Fibroblast of lung (primary cell): Measurements from ENCODE around the gene CHD6. TPM values are rescaled to one million over a fixed set of nuclear protein-coding genes. Genes with fewer than 3 reads are reported as not detected.

Source experiments
- DNase-seq, 2 donors: peaks; one replicate each; pipeline versions ENCODE4 v3.0.0 to v3.0.0-alpha.2; 2010; ENCODE audit warnings: low read depth in 2 of 2
- H2AFZ ChIP-seq: 2 replicates; pipeline ENCODE4 v1.5.1; 2012; ENCODE audit warnings: low read length, control low read depth, inconsistent platforms
- H3K27ac ChIP-seq: 2 replicates; pipeline ENCODE4 v1.5.1; 2011; ENCODE audit warnings: low read length, control low read depth; ENCODE audit not compliant: insufficient read depth
- H3K27me3 ChIP-seq: 2 replicates; pipeline ENCODE4 v1.5.1; 2011; ENCODE audit warnings: mild to moderate bottlenecking, low read length; ENCODE audit not compliant: control insufficient read depth, insufficient read depth
- H3K36me3 ChIP-seq: 2 replicates; pipeline ENCODE4 v1.5.1; 2011; ENCODE audit warnings: low read length; ENCODE audit not compliant: control insufficient read depth, insufficient read depth
- H3K4me1 ChIP-seq: 2 replicates; pipeline ENCODE4 v1.5.1; 2011; ENCODE audit warnings: low read length; ENCODE audit not compliant: control insufficient read depth, insufficient read depth; ENCODE audit errors: extremely low read depth
- H3K4me2 ChIP-seq: 2 replicates; pipeline ENCODE4 v1.5.1; 2011; ENCODE audit warnings: low read length, control low read depth; ENCODE audit not compliant: insufficient read depth; ENCODE audit errors: extremely low read depth
- H3K4me3 ChIP-seq, 4 experiments: fragments of 200-600 bp in 1 of 4; sonication (generic) in 1 of 4; replicated peaks in 1 of 4; 2 replicates each; pipeline ENCODE4 v1.5.1; 2011 to 2016; ENCODE audit warnings: low read length in 4 of 4, low read depth in 3 of 4, mild to moderate bottlenecking in 3 of 4, control low read depth in 2 of 4, inconsistent platforms in 1 of 4, mixed read lengths in 1 of 4; ENCODE audit not compliant: insufficient read depth in 1 of 4; ENCODE audit errors: control extremely low read depth in 1 of 4
- H3K79me2 ChIP-seq: 2 replicates; pipeline ENCODE4 v1.5.1; 2012; ENCODE audit warnings: mild to moderate bottlenecking, low read length, inconsistent platforms; ENCODE audit not compliant: control insufficient read depth, insufficient read depth
- H3K9ac ChIP-seq: 2 replicates; pipeline ENCODE4 v1.5.1; 2011; ENCODE audit warnings: mild to moderate bottlenecking, low read length, control low read depth; ENCODE audit not compliant: insufficient read depth
- H3K9me3 ChIP-seq: 2 replicates; pipeline ENCODE4 v1.5.1; 2012; ENCODE audit warnings: low read depth, low read length; ENCODE audit not compliant: control insufficient read depth, insufficient read depth
- H4K20me1 ChIP-seq: 2 replicates; pipeline ENCODE4 v1.5.1; 2011; ENCODE audit warnings: low read length; ENCODE audit not compliant: control insufficient read depth, insufficient read depth; ENCODE audit errors: extremely low read depth
- EZH2 ChIP-seq: IDR thresholded peaks from 2 replicates; pipeline ENCODE4 v1.5.1; 2012; ENCODE audit warnings: low read length, control low read depth, mild to moderate bottlenecking; ENCODE audit errors: missing control alignments
- polyA plus RNA-seq, 2 donors: library from polyadenylated mRNA; depleted of rRNA in 1 of 2; stranded (reverse) in 1 of 2; unstranded in 1 of 2; fragments of >200 nt; gene quantifications; 2 replicates each; pipeline ENCODE4 v1.2.1, GENCODE V29; 2011 to 2012; ENCODE audit warnings: missing spikeins in 1 of 2
- total RNA-seq: library from RNA; depleted of rRNA; stranded (reverse); fragments of >200 nt; gene quantifications from 2 replicates; pipeline ENCODE4 v1.2.1, GENCODE V29; 2014
- TF ChIP-seq, protein P1 (sequence below), 2 donors: IDR thresholded peaks in 1 of 2; conservative IDR thresholded peaks in 1 of 2; 1 replicate in 1 of 2; 2 replicates in 1 of 2; pipeline ENCODE4 v1.5.1; 2011 to 2012; ENCODE audit warnings: low read length in 2 of 2, control low read depth in 1 of 2, inconsistent platforms in 1 of 2, low read depth in 1 of 2, mild to moderate bottlenecking in 1 of 2

Gene CHD6
- total and polyA plus RNA-seq, 2 donors (not counting 1 experiment from before 2014, with no cell fraction given), result 13.4 to 25.9 TPM

DNA sequence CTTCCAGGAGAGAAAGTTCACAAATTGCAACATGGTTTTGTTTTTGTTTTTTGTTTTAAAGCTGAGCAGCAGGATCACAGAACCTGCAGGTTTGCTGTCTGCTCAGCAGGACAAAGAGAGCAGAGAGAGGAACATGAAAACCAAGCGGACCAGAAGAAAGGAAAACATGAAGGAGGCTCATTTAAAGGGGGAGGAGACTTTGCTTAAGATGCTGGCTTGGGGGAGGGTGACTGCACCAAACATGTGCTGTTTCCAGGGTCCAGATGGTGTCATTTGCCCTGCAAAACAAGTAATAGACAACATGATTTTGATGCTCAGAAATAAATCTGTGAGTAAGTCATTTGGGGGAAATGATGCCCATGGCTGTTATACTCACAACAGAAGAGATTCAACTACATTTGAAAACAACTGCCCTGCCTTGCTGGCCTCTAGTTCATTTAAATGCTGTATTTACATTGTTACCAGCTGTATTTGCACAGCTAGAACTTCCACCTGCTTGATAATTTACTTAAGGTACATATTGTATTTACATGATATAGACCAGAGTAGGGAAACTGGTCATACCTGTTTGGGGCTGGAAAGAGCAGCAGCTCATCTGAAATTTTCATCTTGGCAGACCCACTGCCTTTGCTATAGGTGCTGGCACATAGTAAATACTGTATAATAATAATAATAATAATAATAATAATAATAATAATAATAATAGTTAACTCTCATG lies 32.2 kb upstream of the CHD6 start:
- TF ChIP-seq, protein P1, sequence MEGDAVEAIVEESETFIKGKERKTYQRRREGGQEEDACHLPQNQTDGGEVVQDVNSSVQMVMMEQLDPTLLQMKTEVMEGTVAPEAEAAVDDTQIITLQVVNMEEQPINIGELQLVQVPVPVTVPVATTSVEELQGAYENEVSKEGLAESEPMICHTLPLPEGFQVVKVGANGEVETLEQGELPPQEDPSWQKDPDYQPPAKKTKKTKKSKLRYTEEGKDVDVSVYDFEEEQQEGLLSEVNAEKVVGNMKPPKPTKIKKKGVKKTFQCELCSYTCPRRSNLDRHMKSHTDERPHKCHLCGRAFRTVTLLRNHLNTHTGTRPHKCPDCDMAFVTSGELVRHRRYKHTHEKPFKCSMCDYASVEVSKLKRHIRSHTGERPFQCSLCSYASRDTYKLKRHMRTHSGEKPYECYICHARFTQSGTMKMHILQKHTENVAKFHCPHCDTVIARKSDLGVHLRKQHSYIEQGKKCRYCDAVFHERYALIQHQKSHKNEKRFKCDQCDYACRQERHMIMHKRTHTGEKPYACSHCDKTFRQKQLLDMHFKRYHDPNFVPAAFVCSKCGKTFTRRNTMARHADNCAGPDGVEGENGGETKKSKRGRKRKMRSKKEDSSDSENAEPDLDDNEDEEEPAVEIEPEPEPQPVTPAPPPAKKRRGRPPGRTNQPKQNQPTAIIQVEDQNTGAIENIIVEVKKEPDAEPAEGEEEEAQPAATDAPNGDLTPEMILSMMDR (conservative IDR thresholded peaks at IDR 0.05 in 1 of 2, IDR thresholded peaks at IDR 0.05 in 1 of 2; ENCODE audit: low read depth in 1 of 2, low read length in 2 of 2), result no peak
- no peak for TF ChIP-seq EZH2
- Histone ChIP-seq H4K20me1 (no peaks in the 10 kb centered on the region), H3K4me1 (no peaks in the 10 kb centered on the region), H3K27me3 (no peaks in the 10 kb centered on the region), H3K9me3 (no peaks in the 10 kb centered on the region), H3K79me2 (no peaks in the 10 kb centered on the region), H3K4me3 (no peak overlapping the region), H3K9ac (no peak overlapping the region), H3K36me3 (no peaks in the 10 kb centered on the region), H3K27ac (no peak overlapping the region), H3K4me2 (no peak overlapping the region), H2AFZ (no peak overlapping the region)
- DNase-seq, result no peak

GRCh38 chr20:41649489-41649888 lies 31.3 kb upstream of the CHD6 start:
- no peak overlapping the region for H3K4me2 ChIP-seq
- H3K27ac ChIP-seq, result no peak overlapping the region
- no peaks in the 10 kb centered on the region for H3K36me3 ChIP-seq
- no peaks in the 10 kb centered on the region for H3K4me1 ChIP-seq
- no peak overlapping the region for H2AFZ ChIP-seq
- no peaks in the 10 kb centered on the region for H3K27me3 ChIP-seq
- no peak overlapping the region for H3K9ac ChIP-seq
- no peaks in the 10 kb centered on the region for H3K9me3 ChIP-seq
- H3K79me2 ChIP-seq, result no peaks in the 10 kb centered on the region
- no peak for DNase-seq
- TF ChIP-seq, protein P1 (conservative IDR thresholded peaks at IDR 0.05 in 1 of 2, IDR thresholded peaks at IDR 0.05 in 1 of 2; ENCODE audit: low read depth in 1 of 2, low read length in 2 of 2), result no peak
- TF ChIP-seq EZH2, result no peak
- H3K4me3 ChIP-seq, result no peak overlapping the region
- H4K20me1 ChIP-seq, result no peaks in the 10 kb centered on the region

GRCh38 chr20:41645372-41645771 lies 27.2 kb upstream of the CHD6 start:
- no peak overlapping the region for H3K4me3 ChIP-seq
- H3K4me1 ChIP-seq, result no peaks in the 10 kb centered on the region
- no peaks in the 10 kb centered on the region for H4K20me1 ChIP-seq

More at GRCh38 chr20:41645372-41645771, 27.2 kb upstream of the CHD6 start:
- Histone ChIP-seq H3K79me2 (no peaks in the 10 kb centered on the region), H2AFZ (no peak overlapping the region), H3K9ac (no peak overlapping the region), H3K4me2 (no peak overlapping the region), H3K9me3 (no peaks in the 10 kb centered on the region), H3K36me3 (no peaks in the 10 kb centered on the region), H3K27ac (no peak overlapping the region), H3K27me3 (no peaks in the 10 kb centered on the region)
- no peak for DNase-seq
- TF ChIP-seq EZH2, result no peak
- TF ChIP-seq, protein P1 (conservative IDR thresholded peaks at IDR 0.05 in 1 of 2, IDR thresholded peaks at IDR 0.05 in 1 of 2; ENCODE audit: low read depth in 1 of 2, low read length in 2 of 2), result no peak
